GM19238 (cell line): ENCODE measurements around the gene MEP1A.
"Not testable (repeated sequence)": the region's sequence is repeated elsewhere in the genome, so short reads cannot be mapped to it uniquely, and the experiment has no call there.

Source experiments
- DNase-seq: peaks from one replicate; pipeline ENCODE4 v3.0.0; 2011; ENCODE audit warnings: low spot score; ENCODE audit not compliant: insufficient read length

Gene MEP1A

GRCh38 chr6:46832816-46833215 is 39.6 kb downstream of the MEP1A start:
- no peak for DNase-seq

GRCh38 chr6:46834257-46834916 is 41.2 kb downstream of the MEP1A start:
- not testable (repeated sequence) for DNase-seq

GRCh38 chr6:46834991-46835390 is 41.8 kb downstream of the MEP1A start:
- DNase-seq = not testable (repeated sequence)

GRCh38 chr6:46838033-46838432 is 44.8 kb downstream of the MEP1A start:
- no peak for DNase-seq

- not testable (repeated sequence) for DNase-seq
These were observed 49.2 kb downstream of the MEP1A start for GRCh38 chr6:46842252-46842846.

GRCh38 chr6:46845126-46845525 is 51.9 kb downstream of the MEP1A start:
- DNase-seq = no peak

- DNase-seq = peak; percentile 47
These were observed 55.6 kb downstream of the MEP1A start for GRCh38 chr6:46848684-46849360.

GRCh38 chr6:46849361-46849690 is 56.1 kb downstream of the MEP1A start:
- DNase-seq = no peak

- DNase-seq = no peak
These were observed 57.6 kb downstream of the MEP1A start for GRCh38 chr6:46850792-46851191.

- not testable (repeated sequence) for DNase-seq
These were observed 58.4 kb downstream of the MEP1A start for GRCh38 chr6:46851576-46851975.

GRCh38 chr6:46855966-46856365 is 62.8 kb downstream of the MEP1A start:
- not testable (repeated sequence) for DNase-seq

- DNase-seq = no peak
These were observed 69.2 kb downstream of the MEP1A start for GRCh38 chr6:46862381-46862780.

- DNase-seq = no peak
These were observed 70.6 kb downstream of the MEP1A start for GRCh38 chr6:46863791-46864190.

- DNase-seq = no peak
These were observed 72.0 kb downstream of the MEP1A start for GRCh38 chr6:46865221-46865620.

GRCh38 chr6:46867411-46867810 is 74.2 kb downstream of the MEP1A start:
- DNase-seq = no peak

- no peak for DNase-seq
These were observed 82.9 kb downstream of the MEP1A start for GRCh38 chr6:46876126-46876525.

GRCh38 chr6:46879003-46879402 is 85.8 kb downstream of the MEP1A start:
- DNase-seq = no peak

- DNase-seq = no peak
These were observed 89.5 kb downstream of the MEP1A start for GRCh38 chr6:46882645-46883044.

GRCh38 chr6:46888031-46888430 is 94.8 kb downstream of the MEP1A start:
- no peak for DNase-seq

- DNase-seq = no peak
These were observed 95.4 kb downstream of the MEP1A start for GRCh38 chr6:46888578-46888977.
